Peyer's patch (tissue), 4 donors: ENCODE results near the gene AUTS2.

ENCODE experiments used
- POLR2A ChIP-seq, 2 donors: fragments of 450-650 bp; IDR thresholded peaks; one replicate each; pipeline ENCODE4 v1.5.1; 2017; ENCODE audit warnings: antibody characterized with exemption in 2 of 2, mild to moderate bottlenecking in 2 of 2, moderate library complexity in 2 of 2
- TF ChIP-seq, protein P1 (sequence below), 6 experiments: fragments of 450-650 bp in 4 of 6; fragments of 200-600 bp in 2 of 6; sonication (generic) in 1 of 6; IDR thresholded peaks; one replicate each; pipeline ENCODE4 v1.5.1; 2017 to 2019; ENCODE audit warnings: antibody characterized with exemption in 6 of 6, mild to moderate bottlenecking in 3 of 6, moderate library complexity in 1 of 6

DNA sequence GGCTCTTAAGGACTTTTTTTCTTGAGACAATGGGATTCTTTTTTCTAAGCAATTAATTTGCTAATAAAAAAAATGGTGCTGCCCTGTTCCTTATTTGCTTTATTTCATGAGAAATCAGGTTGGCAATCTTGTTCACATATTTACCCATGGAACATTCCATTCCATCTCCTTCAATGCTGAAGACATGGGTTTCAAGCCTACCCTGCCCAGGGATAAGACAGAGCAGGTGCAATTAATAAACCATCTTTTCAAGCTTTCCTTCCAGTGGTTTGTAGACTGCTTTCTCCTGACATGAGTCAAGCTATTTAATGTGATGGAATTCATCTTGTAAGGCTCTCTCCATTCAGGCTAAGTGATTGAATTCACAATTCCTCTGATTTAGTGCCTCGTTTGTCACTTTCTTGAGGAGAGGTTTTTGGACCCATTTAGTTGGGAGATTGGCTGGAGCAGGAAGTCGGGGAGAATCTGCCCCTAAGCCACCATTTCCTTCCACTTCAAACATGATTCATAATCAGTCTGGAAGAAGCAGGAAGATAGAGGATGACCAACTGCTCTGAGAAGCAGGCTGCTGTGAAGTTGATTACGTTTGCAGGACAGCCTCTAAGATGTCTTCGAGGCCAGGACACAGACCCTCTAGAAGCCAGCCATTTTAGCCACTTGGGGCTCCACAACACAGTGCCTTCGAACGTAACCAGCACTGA lies 981.3 kb downstream of the AUTS2 start:
- TF ChIP-seq, protein P1, sequence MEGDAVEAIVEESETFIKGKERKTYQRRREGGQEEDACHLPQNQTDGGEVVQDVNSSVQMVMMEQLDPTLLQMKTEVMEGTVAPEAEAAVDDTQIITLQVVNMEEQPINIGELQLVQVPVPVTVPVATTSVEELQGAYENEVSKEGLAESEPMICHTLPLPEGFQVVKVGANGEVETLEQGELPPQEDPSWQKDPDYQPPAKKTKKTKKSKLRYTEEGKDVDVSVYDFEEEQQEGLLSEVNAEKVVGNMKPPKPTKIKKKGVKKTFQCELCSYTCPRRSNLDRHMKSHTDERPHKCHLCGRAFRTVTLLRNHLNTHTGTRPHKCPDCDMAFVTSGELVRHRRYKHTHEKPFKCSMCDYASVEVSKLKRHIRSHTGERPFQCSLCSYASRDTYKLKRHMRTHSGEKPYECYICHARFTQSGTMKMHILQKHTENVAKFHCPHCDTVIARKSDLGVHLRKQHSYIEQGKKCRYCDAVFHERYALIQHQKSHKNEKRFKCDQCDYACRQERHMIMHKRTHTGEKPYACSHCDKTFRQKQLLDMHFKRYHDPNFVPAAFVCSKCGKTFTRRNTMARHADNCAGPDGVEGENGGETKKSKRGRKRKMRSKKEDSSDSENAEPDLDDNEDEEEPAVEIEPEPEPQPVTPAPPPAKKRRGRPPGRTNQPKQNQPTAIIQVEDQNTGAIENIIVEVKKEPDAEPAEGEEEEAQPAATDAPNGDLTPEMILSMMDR (IDR thresholded peaks at IDR 0.05): no peak
- TF ChIP-seq POLR2A (IDR thresholded peaks at IDR 0.05): no peak
